Fibroblast of pulmonary artery (primary cell): ENCODE results near the gene HPD.
"Not testable (repeated sequence)": the region's sequence is repeated elsewhere in the genome, so short reads cannot be mapped to it uniquely, and the experiment has no call there.

Source experiments
- DNase-seq: peaks from one replicate; pipeline ENCODE4 v3.0.0-alpha.2; 2010; ENCODE audit warnings: low read depth
- H3K4me3 ChIP-seq: replicated peaks from 2 replicates; pipeline ENCODE4 v1.5.1; 2011; ENCODE audit warnings: low read depth, mild to moderate bottlenecking, control low read depth, low read length, moderate library complexity
- CTCF ChIP-seq: IDR thresholded peaks from 2 replicates; pipeline ENCODE4 v1.5.1; 2011; ENCODE audit warnings: mild to moderate bottlenecking, control low read depth, low read length, inconsistent platforms; ENCODE audit errors: missing control alignments

The HPD gene

GRCh38 chr12:121866331-121866730 is 7.7 kb upstream of the HPD start:
- no peak for DNase-seq
- H3K4me3 ChIP-seq, result no peak overlapping the region
- TF ChIP-seq CTCF, result no peak

- DNase-seq, result no peak
- TF ChIP-seq CTCF, result no peak
- H3K4me3 ChIP-seq, result no peak overlapping the region
Observed at GRCh38 chr12:121861636-121862254, 3.1 kb upstream of the HPD start.

- not testable (repeated sequence) for DNase-seq, H3K4me3 ChIP-seq
Observed at GRCh38 chr12:121860699-121861098, 2.0 kb upstream of the HPD start.

GRCh38 chr12:121860257-121860656 is 1.6 kb upstream of the HPD start:
- no peak for DNase-seq
- no peak for TF ChIP-seq CTCF
- no peak overlapping the region for H3K4me3 ChIP-seq

GRCh38 chr12:121858318-121858661 is 369 bp downstream of the HPD start:
- DNase-seq, result no peak
- TF ChIP-seq CTCF, result no peak
- no peak overlapping the region for H3K4me3 ChIP-seq

- TF ChIP-seq CTCF, result no peak
- H3K4me3 ChIP-seq, result no peak overlapping the region
- DNase-seq, result no peak
Observed at GRCh38 chr12:121857322-121858246, 1.1 kb downstream of the HPD start.

GRCh38 chr12:121852392-121852791 is 6.3 kb downstream of the HPD start:
- DNase-seq, H3K4me3 ChIP-seq: not testable (repeated sequence)

- DNase-seq, result no peak
- no peak for TF ChIP-seq CTCF
- no peak overlapping the region for H3K4me3 ChIP-seq
Observed at GRCh38 chr12:121849665-121850064, 9.0 kb downstream of the HPD start.
